HepG2 (cell line): ENCODE data around the gene CLP1. TPM values are rescaled to one million over a fixed set of nuclear protein-coding genes. Genes with fewer than 3 reads are reported as not detected.
A peak's percentile ranks its signal among the peaks of the same experiment; 100 is the strongest.

Source experiments
- AHDC1 ChIP-seq: sonication (generic); formaldehyde crosslinking; IDR thresholded peaks from 2 replicates; pipeline ENCODE4 v1.5.1; 2020; ENCODE audit warnings: mild to moderate bottlenecking, missing genetic modification reagents, borderline replicate concordance
- FOXP4 ChIP-seq: sonication (generic); formaldehyde crosslinking; IDR thresholded peaks from 2 replicates; pipeline ENCODE4 v1.4.0; 2020; ENCODE audit warnings: missing genetic modification reagents
- GRHL1 ChIP-seq: sonication (generic); formaldehyde crosslinking; conservative IDR thresholded peaks from 2 replicates; pipeline ENCODE4 v1.8.0; 2022; ENCODE audit warnings: missing genetic modification reagents
- HINFP ChIP-seq: sonication (generic); formaldehyde crosslinking; IDR thresholded peaks from 2 replicates; pipeline ENCODE4 v1.4.0; 2020; ENCODE audit warnings: low read depth, mild to moderate bottlenecking, missing genetic modification reagents
- KDM5B ChIP-seq: sonication (generic); formaldehyde crosslinking; IDR thresholded peaks from 2 replicates; pipeline ENCODE4 v1.4.0; 2020; ENCODE audit warnings: missing genetic modification reagents, mild to moderate bottlenecking, borderline replicate concordance
- NFYC ChIP-seq: IDR thresholded peaks from 2 replicates; pipeline ENCODE4 v1.6.1; 2016; ENCODE audit warnings: missing genetic modification reagents, missing compliant biosample characterization
- PRMT3 ChIP-seq: sonication (generic); formaldehyde crosslinking; IDR thresholded peaks from 2 replicates; pipeline ENCODE4 v1.8.1; 2022; ENCODE audit warnings: low read depth, mild to moderate bottlenecking, moderate library complexity, missing genetic modification reagents, borderline replicate concordance
- RFXANK ChIP-seq: IDR thresholded peaks from 2 replicates; pipeline ENCODE4 v1.6.1; 2016
- SALL2 ChIP-seq: sonication (generic); formaldehyde crosslinking; IDR thresholded peaks from 2 replicates; pipeline ENCODE4 v1.8.1; 2023; ENCODE audit warnings: mild to moderate bottlenecking, missing genetic modification reagents, inconsistent platforms
- SNRNP70 ChIP-seq: fragments of 200-400 bp; formaldehyde crosslinking; IDR thresholded peaks from 2 replicates; pipeline ENCODE4 v1.6.1; 2017; ENCODE audit warnings: mild to moderate bottlenecking, low read depth, low read length, moderate library complexity
- TGIF2 ChIP-seq: IDR thresholded peaks from 2 replicates; pipeline ENCODE4 v1.6.1; 2016; ENCODE audit warnings: control low read depth, missing compliant biosample characterization
- ZNF333 ChIP-seq: sonication (generic); formaldehyde crosslinking; IDR thresholded peaks from 2 replicates; pipeline ENCODE4 v1.4.0; 2020; ENCODE audit warnings: mild to moderate bottlenecking, missing genetic modification reagents, borderline replicate concordance
- ZNF430 ChIP-seq: sonication (generic); formaldehyde crosslinking; IDR thresholded peaks from 2 replicates; pipeline ENCODE4 v1.9.0; 2021; ENCODE audit warnings: mild to moderate bottlenecking, missing genetic modification reagents
- ZNF546 ChIP-seq: sonication (generic); formaldehyde crosslinking; conservative IDR thresholded peaks from 2 replicates; pipeline ENCODE4 v1.8.1; 2023; ENCODE audit warnings: mild to moderate bottlenecking, missing genetic modification reagents
- ZNF589 ChIP-seq: sonication (generic); formaldehyde crosslinking; conservative IDR thresholded peaks from 2 replicates; pipeline ENCODE4 v1.8.0; 2022; ENCODE audit warnings: mild to moderate bottlenecking, moderate library complexity, missing genetic modification reagents
- polyA plus RNA-seq, 8 experiments: library from polyadenylated mRNA; depleted of rRNA in 3 of 8; stranded (reverse) in 7 of 8; unstranded in 1 of 8; fragments of >200 nt; fragmentation: Illumina TruSeq in 4 of 8; extraction: Trizol in 4 of 8; gene quantifications; 2 replicates each; pipeline versions ENCODE4 v1.2.1 to v1.2.3, GENCODE V29; 2011 to 2016; ENCODE audit warnings: low read depth in 4 of 8, missing spikeins in 1 of 8, mixed read lengths in 1 of 8; ENCODE audit not compliant: insufficient read depth in 1 of 8
- total RNA-seq, 5 experiments: library from RNA; depleted of rRNA; stranded (reverse); fragments of >200 nt; fragmentation: Illumina TruSeq; extraction: Trizol; gene quantifications; 2 replicates each; pipeline ENCODE4 v1.2.3, GENCODE V29; 2016; ENCODE audit warnings: low read depth in 1 of 5

The CLP1 gene
- total and polyA plus RNA-seq, 2 of the 13 experiments (the other 11 are each of a cell fraction or from before 2014, with no cell fraction given) = 14.6 to 24.8 TPM

- TF ChIP-seq AHDC1 (no peak), ZNF546 (no peak), FOXP4 (CRISPR knock-in tag) (peak; percentile 56), KDM5B (CRISPR knock-in tag) (peak; percentile 55), RFXANK (CRISPR knock-in tag) (no peak), GRHL1 (CRISPR knock-in tag) (no peak), SNRNP70 (no peak), HINFP (no peak), NFYC (CRISPR knock-in tag) (no peak; the same call in 1 of the 2 replicates), ZNF430 (CRISPR knock-in tag) (no peak), TGIF2 (CRISPR knock-in tag) (no peak), PRMT3 (no peak), SALL2 (no peak), ZNF333 (CRISPR knock-in tag) (no peak), ZNF589 (CRISPR knock-in tag) (no peak)
These were observed 18.1 kb upstream of the CLP1 start (continued) for GRCh38 chr11:57639321-57640067.
